Ascending aorta (tissue), 2 donors: ENCODE data around the gene STMND1. TPM values are rescaled to one million over a fixed set of nuclear protein-coding genes. Genes with fewer than 3 reads are reported as not detected.

Experiments
- DNase-seq, 2 donors: peaks; one replicate each; pipeline ENCODE4 v3.0.0-alpha.2; 2019; ENCODE audit warnings: low spot score in 2 of 2
- H3K27ac ChIP-seq, 2 donors: fragments of 200-600 bp; sonication (generic); one replicate each; pipeline ENCODE4 v1.5.1; 2016 to 2017; ENCODE audit warnings: mild to moderate bottlenecking in 1 of 2
- H3K27me3 ChIP-seq: fragments of 200-600 bp; sonication (generic); one replicate; pipeline ENCODE4 v1.5.1; 2017
- H3K36me3 ChIP-seq, 2 donors: fragments of 200-600 bp; sonication (generic); one replicate each; pipeline ENCODE4 v1.5.1; 2016
- H3K4me1 ChIP-seq, 2 donors: fragments of 200-600 bp; sonication (generic); one replicate each; pipeline ENCODE4 v1.5.1; 2016 to 2017; ENCODE audit warnings: mild to moderate bottlenecking in 1 of 2
- H3K4me3 ChIP-seq, 2 donors: fragments of 200-600 bp; sonication (generic); one replicate each; pipeline ENCODE4 v1.5.1; 2016 to 2017; ENCODE audit warnings: mild to moderate bottlenecking in 1 of 2
- H3K9me3 ChIP-seq, 2 donors: fragments of 200-600 bp; sonication (generic); one replicate each; pipeline ENCODE4 v1.5.1; 2016
- intact Hi-C: fragments of 100-400 bp; cut with DNase I; formaldehyde crosslinking; loops from one replicate; pipeline ENCODE4 v1.15.1; 2023
- total RNA-seq: library from RNA; depleted of rRNA; stranded (reverse); fragments of >200 nt; gene quantifications from one replicate; pipeline ENCODE4 v1.1.0, GENCODE V29; 2016
- TF ChIP-seq, protein P1 (sequence below), 3 experiments: fragments of 200-600 bp in 2 of 3; fragments of 450-650 bp in 1 of 3; sonication (generic) in 2 of 3; IDR thresholded peaks; one replicate each; pipeline ENCODE4 v1.5.1; 2016 to 2019; ENCODE audit warnings: antibody characterized with exemption in 3 of 3, mild to moderate bottlenecking in 1 of 3, moderate library complexity in 1 of 3

The STMND1 gene
- total RNA-seq, 1 donor from 2014 or later, result not detected

DNA sequence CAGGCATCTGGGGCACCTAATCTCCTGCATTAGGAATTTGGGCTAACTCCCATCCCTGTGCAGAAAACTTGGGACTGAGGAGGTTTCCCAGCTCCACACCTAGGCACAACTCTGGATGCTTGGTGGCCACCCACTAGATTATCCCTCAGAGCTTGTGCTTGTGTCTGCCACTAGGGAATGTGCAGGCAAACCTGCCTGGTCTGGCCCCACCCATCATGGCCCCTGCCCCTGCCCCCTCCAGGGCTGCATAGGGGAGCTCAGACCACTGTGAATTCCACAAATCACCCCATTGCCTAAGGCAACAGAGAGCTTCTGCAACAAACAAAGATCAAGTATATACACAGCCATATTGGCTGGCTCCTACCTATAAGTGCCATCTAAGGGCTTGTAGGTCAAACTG lies 31.1 kb downstream of the STMND1 start:
- no peak overlapping the region for H3K27ac ChIP-seq
- H3K27me3 ChIP-seq, result no peaks in the 10 kb centered on the region
- TF ChIP-seq, protein P1, sequence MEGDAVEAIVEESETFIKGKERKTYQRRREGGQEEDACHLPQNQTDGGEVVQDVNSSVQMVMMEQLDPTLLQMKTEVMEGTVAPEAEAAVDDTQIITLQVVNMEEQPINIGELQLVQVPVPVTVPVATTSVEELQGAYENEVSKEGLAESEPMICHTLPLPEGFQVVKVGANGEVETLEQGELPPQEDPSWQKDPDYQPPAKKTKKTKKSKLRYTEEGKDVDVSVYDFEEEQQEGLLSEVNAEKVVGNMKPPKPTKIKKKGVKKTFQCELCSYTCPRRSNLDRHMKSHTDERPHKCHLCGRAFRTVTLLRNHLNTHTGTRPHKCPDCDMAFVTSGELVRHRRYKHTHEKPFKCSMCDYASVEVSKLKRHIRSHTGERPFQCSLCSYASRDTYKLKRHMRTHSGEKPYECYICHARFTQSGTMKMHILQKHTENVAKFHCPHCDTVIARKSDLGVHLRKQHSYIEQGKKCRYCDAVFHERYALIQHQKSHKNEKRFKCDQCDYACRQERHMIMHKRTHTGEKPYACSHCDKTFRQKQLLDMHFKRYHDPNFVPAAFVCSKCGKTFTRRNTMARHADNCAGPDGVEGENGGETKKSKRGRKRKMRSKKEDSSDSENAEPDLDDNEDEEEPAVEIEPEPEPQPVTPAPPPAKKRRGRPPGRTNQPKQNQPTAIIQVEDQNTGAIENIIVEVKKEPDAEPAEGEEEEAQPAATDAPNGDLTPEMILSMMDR (IDR thresholded peaks at IDR 0.05), result no peak
- no peak for DNase-seq
- peaks cover 0 to 17% of the 10 kb centered on the region in 2 donors for H3K9me3 ChIP-seq
- intact Hi-C loops, result no loop called here
- H3K4me1 ChIP-seq, result no peaks in the 10 kb centered on the region
- H3K36me3 ChIP-seq, result no peaks in the 10 kb centered on the region
- H3K4me3 ChIP-seq, result no peak overlapping the region

DNA sequence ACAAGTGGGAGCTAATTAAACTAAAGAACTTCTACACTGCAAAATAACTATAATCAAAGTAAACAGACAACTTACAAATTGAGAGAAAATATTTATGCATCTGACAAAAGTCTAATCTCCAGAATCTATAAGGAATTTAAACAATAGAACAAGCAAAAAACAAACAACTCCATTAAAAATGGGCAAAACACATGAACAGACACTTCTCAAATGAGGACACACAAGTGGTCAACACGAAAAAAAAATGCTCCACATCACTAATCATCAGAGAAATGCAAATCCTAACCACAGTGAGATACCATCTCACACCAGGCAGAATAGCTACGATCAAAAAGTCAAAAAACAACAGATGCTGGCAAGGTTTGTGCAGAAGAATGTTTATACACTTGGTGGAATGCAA lies 36.2 kb downstream of the STMND1 start:
- H3K9me3 ChIP-seq, result peaks cover 0 to 28% of the 10 kb centered on the region in 2 donors
- no peak overlapping the region for H3K4me3 ChIP-seq
- TF ChIP-seq, protein P1 (IDR thresholded peaks at IDR 0.05), result no peak
- no peaks in the 10 kb centered on the region for H3K36me3 ChIP-seq
- intact Hi-C loops, result no loop called here
- H3K4me1 ChIP-seq, result no peaks in the 10 kb centered on the region
- no peaks in the 10 kb centered on the region for H3K27me3 ChIP-seq
- DNase-seq, result no peak
- no peak overlapping the region for H3K27ac ChIP-seq

DNA sequence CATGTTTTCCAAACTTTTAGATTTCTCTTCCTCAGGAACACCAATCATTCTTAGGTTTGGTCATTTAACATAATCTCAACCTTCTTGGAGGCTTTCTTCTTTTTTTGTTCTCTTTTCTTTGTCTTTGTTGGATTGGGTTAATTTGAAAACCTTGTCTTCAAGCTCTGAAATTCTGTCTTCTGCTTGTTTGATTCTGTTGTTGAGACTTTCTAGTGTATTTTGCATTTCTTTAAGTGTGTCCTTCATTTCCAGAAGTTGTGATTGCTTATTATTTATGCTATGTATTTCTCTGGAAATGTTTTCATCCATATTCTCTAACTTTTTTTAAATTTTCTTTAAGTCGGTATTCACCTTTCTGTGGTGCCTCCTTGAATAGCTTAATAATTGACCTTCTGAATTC lies 42.2 kb downstream of the STMND1 start:
- Histone ChIP-seq H3K27me3 (no peaks in the 10 kb centered on the region), H3K9me3 (peaks cover 0 to 6% of the 10 kb centered on the region in 2 donors), H3K27ac (no peak overlapping the region), H3K4me3 (no peak overlapping the region), H3K4me1 (no peaks in the 10 kb centered on the region), H3K36me3 (no peaks in the 10 kb centered on the region)
- TF ChIP-seq, protein P1 (IDR thresholded peaks at IDR 0.05), result no peak
- no peak for DNase-seq
- intact Hi-C loops, result no loop called here

DNA sequence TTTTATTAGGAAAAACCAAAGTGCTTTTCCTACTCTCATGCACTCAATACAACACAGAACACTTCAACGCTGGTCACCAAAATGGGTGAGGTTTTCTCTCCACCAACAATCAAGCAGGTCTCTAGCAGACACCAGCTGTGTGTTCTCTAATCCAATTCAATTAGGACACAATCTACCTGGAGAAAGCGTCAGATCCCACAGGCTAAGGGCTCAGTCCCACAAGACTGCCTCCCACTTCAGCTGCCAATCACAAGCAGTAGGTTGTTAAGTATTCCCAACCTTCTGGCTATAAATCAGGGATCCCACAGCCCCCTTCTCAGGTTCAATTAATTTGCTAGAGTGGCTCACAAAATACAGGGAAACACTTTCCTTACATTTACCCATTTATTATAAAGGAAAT lies 47.7 kb downstream of the STMND1 start:
- Histone ChIP-seq H3K4me1 (no peaks in the 10 kb centered on the region), H3K27me3 (no peaks in the 10 kb centered on the region), H3K4me3 (no peak overlapping the region), H3K9me3 (peaks cover 0 to 7% of the 10 kb centered on the region in 2 donors), H3K36me3 (no peaks in the 10 kb centered on the region), H3K27ac (no peak overlapping the region)
- DNase-seq, result no peak
- TF ChIP-seq, protein P1 (IDR thresholded peaks at IDR 0.05), result no peak
- intact Hi-C loops, result no loop called here

DNA sequence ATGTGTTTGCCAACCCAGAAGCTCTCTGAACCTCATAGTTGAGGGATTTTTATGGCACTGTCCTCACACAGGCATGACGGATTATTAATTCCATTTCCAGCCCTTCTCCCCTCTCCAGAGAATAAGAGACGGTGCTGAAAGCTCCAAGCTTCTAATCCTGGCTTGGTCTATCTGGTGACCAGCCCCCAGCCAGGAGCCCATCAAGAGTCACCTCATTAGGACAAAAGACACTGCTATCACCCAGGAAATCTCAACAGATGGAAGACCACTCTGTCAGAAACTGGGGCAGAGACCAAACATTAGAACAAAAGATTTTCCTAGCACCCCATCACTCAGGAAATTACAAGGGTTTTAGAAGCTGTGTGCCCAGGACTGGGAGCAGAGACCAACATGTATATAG lies 48.2 kb downstream of the STMND1 start:
- Histone ChIP-seq H3K9me3 (peaks cover 0 to 7% of the 10 kb centered on the region in 2 donors), H3K36me3 (no peaks in the 10 kb centered on the region), H3K27me3 (no peaks in the 10 kb centered on the region), H3K27ac (no peak overlapping the region), H3K4me3 (no peak overlapping the region), H3K4me1 (no peaks in the 10 kb centered on the region)
- intact Hi-C loops, result no loop called here
- TF ChIP-seq, protein P1 (IDR thresholded peaks at IDR 0.05), result no peak
- no peak for DNase-seq

DNA sequence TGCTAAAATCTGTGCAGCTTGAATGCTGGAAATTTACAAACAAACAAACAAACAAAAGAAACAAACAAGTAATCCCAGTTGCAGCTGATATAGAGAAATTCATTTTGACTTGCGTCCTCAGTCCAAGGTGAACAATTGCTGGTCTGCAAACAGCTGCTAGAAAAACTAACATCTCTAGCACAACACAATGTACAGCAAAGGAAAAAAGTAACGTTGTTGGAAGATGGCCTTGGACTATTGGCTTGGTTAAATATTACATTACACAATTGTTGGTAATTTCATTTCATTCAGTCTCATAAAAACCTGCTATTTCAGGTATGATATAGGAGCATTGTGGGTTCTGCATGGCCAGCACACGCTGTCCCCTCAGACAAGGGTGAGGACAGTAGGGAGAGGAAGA lies 50.0 kb downstream of the STMND1 start:
- Histone ChIP-seq H3K27ac (no peak overlapping the region), H3K36me3 (no peaks in the 10 kb centered on the region), H3K4me1 (no peaks in the 10 kb centered on the region), H3K4me3 (no peak overlapping the region), H3K27me3 (no peaks in the 10 kb centered on the region), H3K9me3 (peaks cover 0 to 7% of the 10 kb centered on the region in 2 donors)
- TF ChIP-seq, protein P1 (IDR thresholded peaks at IDR 0.05), result no peak
- no peak for DNase-seq
- intact Hi-C loops, result no loop called here
